SK-N-SH (cell line): ENCODE data around the gene SART1. TPM values are rescaled to one million over a fixed set of nuclear protein-coding genes. Genes with fewer than 3 reads are reported as not detected.

ENCODE experiments used
- CTCF ChIA-PET: fragments of 300-600, 350-600 bp; formaldehyde crosslinking; extraction: SDS; loops from one replicate; lab custom pipeline; 2021; lab: Yijun Ruan, JAX
- POLR2A ChIA-PET: fragments of 350-600 bp; sonication (Branson Sonifier 250); formaldehyde crosslinking; extraction: SDS; loops from one replicate; lab custom pipeline; 2020; ENCODE audit warnings: antibody characterized with exemption, inconsistent platforms; lab: Yijun Ruan, JAX
- DNase-seq: peaks from one replicate; pipeline ENCODE4 v3.0.0; 2012
- H2AFZ ChIP-seq: fragments of 200-600 bp; sonication (generic); 2 replicates; pipeline ENCODE4 v1.8.1; 2016; ENCODE audit warnings: antibody characterized with exemption, mild to moderate bottlenecking, low read depth
- H3F3A ChIP-seq: fragments of 200-600 bp; sonication (generic); replicated peaks from 2 replicates; pipeline ENCODE3; 2016; ENCODE audit warnings: antibody characterized with exemption, mild to moderate bottlenecking; ENCODE audit not compliant: insufficient read depth
- H3K27ac ChIP-seq, 2 experiments: fragments of 200-500 bp in 1 of 2; fragments of 200-600 bp in 1 of 2; sonication (Bioruptor generic) in 1 of 2; sonication (generic), shearing (Covaris generic) in 1 of 2; 2 replicates each; pipeline versions ENCODE4 v1.5.1 to v1.6.1; 2014 to 2016; ENCODE audit warnings: low read depth in 2 of 2, inconsistent platforms in 1 of 2, low read length in 1 of 2, mild to moderate bottlenecking in 1 of 2, mixed read lengths in 1 of 2
- H3K27me3 ChIP-seq: fragments of 200-600 bp; sonication (generic), shearing (Covaris generic); 2 replicates; pipeline ENCODE4 v1.6.1; 2016; ENCODE audit warnings: mixed run types; ENCODE audit not compliant: insufficient read depth
- H3K36me3 ChIP-seq, 2 experiments: fragments of 200-500 bp in 1 of 2; fragments of 200-600 bp in 1 of 2; sonication (Bioruptor generic) in 1 of 2; sonication (generic) in 1 of 2; replicated peaks in 1 of 2; 2 replicates each; pipeline versions ENCODE3 to v1.5.1; 2014 to 2016; ENCODE audit warnings: low read length in 1 of 2, mild to moderate bottlenecking in 1 of 2; ENCODE audit not compliant: insufficient read depth in 2 of 2, control insufficient read depth in 1 of 2
- H3K4me1 ChIP-seq, 2 experiments: fragments of 200-500 bp in 1 of 2; fragments of 200-600 bp in 1 of 2; sonication (Bioruptor generic) in 1 of 2; sonication (generic), shearing (Covaris generic) in 1 of 2; 2 replicates each; pipeline versions ENCODE4 v1.5.1 to v1.6.1; 2014 to 2016; ENCODE audit warnings: low read depth in 1 of 2, low read length in 1 of 2, mixed run types in 1 of 2; ENCODE audit not compliant: insufficient read depth in 2 of 2, control insufficient read depth in 1 of 2
- H3K4me2 ChIP-seq: fragments of 200-600 bp; sonication (generic), shearing (Covaris generic); 2 replicates; pipeline ENCODE4 v1.6.1; 2017; ENCODE audit warnings: mixed run types
- H3K4me3 ChIP-seq, 2 experiments: fragments of 200-500 bp in 1 of 2; fragments of 200-600 bp in 1 of 2; sonication (Bioruptor generic) in 1 of 2; sonication (generic), shearing (Covaris generic) in 1 of 2; 2 replicates each; pipeline versions ENCODE4 v1.5.1 to v1.8.1; 2014 to 2016; ENCODE audit warnings: low read depth in 2 of 2, inconsistent platforms in 1 of 2, low read length in 1 of 2, mild to moderate bottlenecking in 1 of 2, mixed read lengths in 1 of 2, moderate library complexity in 1 of 2
- H3K79me2 ChIP-seq: fragments of 200-600 bp; sonication (generic); 2 replicates; pipeline ENCODE4 v1.8.1; 2017; ENCODE audit warnings: mild to moderate bottlenecking; ENCODE audit not compliant: insufficient read depth
- H3K9ac ChIP-seq: fragments of 200-600 bp; sonication (generic); 2 replicates; pipeline ENCODE4 v1.6.1; 2017; ENCODE audit warnings: mixed run types
- H3K9me2 ChIP-seq: fragments of 200-600 bp; sonication (generic); 2 replicates; pipeline ENCODE4 v1.6.1; 2017; ENCODE audit warnings: mixed run types
- H3K9me3 ChIP-seq: fragments of 200-600 bp; sonication (generic); 2 replicates; pipeline ENCODE4 v1.6.1; 2017; ENCODE audit warnings: mixed run types, mild to moderate bottlenecking, moderate library complexity
- H4K20me1 ChIP-seq: fragments of 200-600 bp; sonication (generic); 2 replicates; pipeline ENCODE4 v1.6.1; 2017; ENCODE audit warnings: mild to moderate bottlenecking, mixed run types; ENCODE audit not compliant: insufficient read depth
- CHD2 ChIP-seq: fragments of 150-350 bp; IDR thresholded peaks from 2 replicates; pipeline ENCODE4 v1.6.1; 2018; ENCODE audit warnings: low read length; ENCODE audit not compliant: partially characterized antibody
- ELF1 ChIP-seq: IDR thresholded peaks from 2 replicates; pipeline ENCODE4 v1.4.0; 2012
- EZH2phosphoT487 ChIP-seq: fragments of 200-600 bp; sonication (generic); IDR thresholded peaks from 2 replicates; pipeline ENCODE4 v1.6.1; 2017; ENCODE audit warnings: low read depth, mixed run types, mild to moderate bottlenecking, antibody characterized with exemption, moderate library complexity, borderline replicate concordance
- FOXJ3 ChIP-seq: sonication (generic); formaldehyde crosslinking; IDR thresholded peaks from 2 replicates; pipeline ENCODE4 v1.5.1; 2020; ENCODE audit warnings: mild to moderate bottlenecking, missing genetic modification reagents
- GATA2 ChIP-seq: sonication (generic); formaldehyde crosslinking; IDR thresholded peaks from 2 replicates; pipeline ENCODE4 v1.5.0; 2020; ENCODE audit warnings: mild to moderate bottlenecking, missing genetic modification reagents
- JUND ChIP-seq: IDR thresholded peaks from 2 replicates; pipeline ENCODE4 v1.4.0; 2012
- NFIC ChIP-seq: IDR thresholded peaks from 2 replicates; pipeline ENCODE4 v1.4.0; 2012; ENCODE audit warnings: borderline replicate concordance
- NRF1 ChIP-seq: IDR thresholded peaks from 2 replicates; pipeline ENCODE4 v1.6.1; 2012; ENCODE audit warnings: low read depth, mild to moderate bottlenecking, low read length
- POLR2AphosphoS5 ChIP-seq: IDR thresholded peaks from 2 replicates; pipeline ENCODE4 v1.6.1; 2012; ENCODE audit warnings: low read depth, low read length
- RAD21 ChIP-seq: IDR thresholded peaks from 2 replicates; pipeline ENCODE4 v1.6.1; 2012; ENCODE audit warnings: mild to moderate bottlenecking, low read length
- RCOR1 ChIP-seq: fragments of 150-350 bp; IDR thresholded peaks from 2 replicates; pipeline ENCODE4 v1.6.1; 2017; ENCODE audit warnings: antibody characterized with exemption, low read length
- SIN3A ChIP-seq: IDR thresholded peaks from 2 replicates; pipeline ENCODE4 v1.6.1; 2012; ENCODE audit warnings: low read depth, mild to moderate bottlenecking, low read length, moderate library complexity, borderline replicate concordance
- SMC3 ChIP-seq: IDR thresholded peaks from 2 replicates; pipeline ENCODE4 v1.6.1; 2012; ENCODE audit warnings: low read depth, low read length, improper control_type of control experiment
- TAF1 ChIP-seq: IDR thresholded peaks from 2 replicates; pipeline ENCODE4 v1.6.1; 2012; ENCODE audit warnings: low read depth, mild to moderate bottlenecking, low read length, moderate library complexity, borderline replicate concordance
- TCF12 ChIP-seq: IDR thresholded peaks from 2 replicates; pipeline ENCODE4 v1.4.0; 2012
- TEAD4 ChIP-seq: IDR thresholded peaks from 2 replicates; pipeline ENCODE4 v1.4.0; 2012; ENCODE audit warnings: mild to moderate bottlenecking, borderline replicate concordance; ENCODE audit not compliant: insufficient read depth
- YY1 ChIP-seq: IDR thresholded peaks from 2 replicates; pipeline ENCODE4 v1.4.0; 2012; ENCODE audit warnings: low read depth, mild to moderate bottlenecking
- WGBS: methylation state at CpG from one replicate; pipeline ENCODE4 v1.1.6; 2017; ENCODE audit warnings: low lambda C conversion rate; 5-methylcytosine and 5-hydroxymethylcytosine counted together
- polyA plus RNA-seq, 3 experiments: library from polyadenylated mRNA; depleted of rRNA; stranded (reverse); fragments of >200 nt; gene quantifications; 2 replicates each; pipeline ENCODE4 v1.2.3, GENCODE V29; 2012
- TF ChIP-seq, protein P1 (sequence below): IDR thresholded peaks from 2 replicates; pipeline ENCODE4 v1.6.1; 2012; ENCODE audit warnings: mild to moderate bottlenecking, low read depth, low read length, moderate library complexity
- TF ChIP-seq, protein P2 (sequence below): fragments of 150-350 bp; IDR thresholded peaks from 2 replicates; pipeline ENCODE4 v1.6.1; 2017; ENCODE audit warnings: antibody characterized with exemption, low read length, low read depth, borderline replicate concordance
- TF ChIP-seq, protein P3 (sequence below): IDR thresholded peaks from 2 replicates; pipeline ENCODE4 v1.4.0; 2012; ENCODE audit warnings: low read depth
- TF ChIP-seq, protein P4 (sequence below): IDR thresholded peaks from 2 replicates; pipeline ENCODE4; 2012
- TF ChIP-seq, protein P5 (sequence below): IDR thresholded peaks from 2 replicates; pipeline ENCODE4 v1.4.0; 2012; ENCODE audit warnings: low read depth, borderline replicate concordance

SART1 gene, protein sequence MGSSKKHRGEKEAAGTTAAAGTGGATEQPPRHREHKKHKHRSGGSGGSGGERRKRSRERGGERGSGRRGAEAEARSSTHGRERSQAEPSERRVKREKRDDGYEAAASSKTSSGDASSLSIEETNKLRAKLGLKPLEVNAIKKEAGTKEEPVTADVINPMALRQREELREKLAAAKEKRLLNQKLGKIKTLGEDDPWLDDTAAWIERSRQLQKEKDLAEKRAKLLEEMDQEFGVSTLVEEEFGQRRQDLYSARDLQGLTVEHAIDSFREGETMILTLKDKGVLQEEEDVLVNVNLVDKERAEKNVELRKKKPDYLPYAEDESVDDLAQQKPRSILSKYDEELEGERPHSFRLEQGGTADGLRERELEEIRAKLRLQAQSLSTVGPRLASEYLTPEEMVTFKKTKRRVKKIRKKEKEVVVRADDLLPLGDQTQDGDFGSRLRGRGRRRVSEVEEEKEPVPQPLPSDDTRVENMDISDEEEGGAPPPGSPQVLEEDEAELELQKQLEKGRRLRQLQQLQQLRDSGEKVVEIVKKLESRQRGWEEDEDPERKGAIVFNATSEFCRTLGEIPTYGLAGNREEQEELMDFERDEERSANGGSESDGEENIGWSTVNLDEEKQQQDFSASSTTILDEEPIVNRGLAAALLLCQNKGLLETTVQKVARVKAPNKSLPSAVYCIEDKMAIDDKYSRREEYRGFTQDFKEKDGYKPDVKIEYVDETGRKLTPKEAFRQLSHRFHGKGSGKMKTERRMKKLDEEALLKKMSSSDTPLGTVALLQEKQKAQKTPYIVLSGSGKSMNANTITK
- 39.2 and 73.6 TPM in 2 replicates for polyA plus RNA-seq (2012; rRNA removed)
- polyA plus RNA-seq (2012; cell fraction: cytosol; rRNA removed) = 37.0 and 42.0 TPM in 2 replicates
- 77.9 and 98.0 TPM in 2 replicates for polyA plus RNA-seq (2012; cell fraction: nucleus; rRNA removed)

DNA sequence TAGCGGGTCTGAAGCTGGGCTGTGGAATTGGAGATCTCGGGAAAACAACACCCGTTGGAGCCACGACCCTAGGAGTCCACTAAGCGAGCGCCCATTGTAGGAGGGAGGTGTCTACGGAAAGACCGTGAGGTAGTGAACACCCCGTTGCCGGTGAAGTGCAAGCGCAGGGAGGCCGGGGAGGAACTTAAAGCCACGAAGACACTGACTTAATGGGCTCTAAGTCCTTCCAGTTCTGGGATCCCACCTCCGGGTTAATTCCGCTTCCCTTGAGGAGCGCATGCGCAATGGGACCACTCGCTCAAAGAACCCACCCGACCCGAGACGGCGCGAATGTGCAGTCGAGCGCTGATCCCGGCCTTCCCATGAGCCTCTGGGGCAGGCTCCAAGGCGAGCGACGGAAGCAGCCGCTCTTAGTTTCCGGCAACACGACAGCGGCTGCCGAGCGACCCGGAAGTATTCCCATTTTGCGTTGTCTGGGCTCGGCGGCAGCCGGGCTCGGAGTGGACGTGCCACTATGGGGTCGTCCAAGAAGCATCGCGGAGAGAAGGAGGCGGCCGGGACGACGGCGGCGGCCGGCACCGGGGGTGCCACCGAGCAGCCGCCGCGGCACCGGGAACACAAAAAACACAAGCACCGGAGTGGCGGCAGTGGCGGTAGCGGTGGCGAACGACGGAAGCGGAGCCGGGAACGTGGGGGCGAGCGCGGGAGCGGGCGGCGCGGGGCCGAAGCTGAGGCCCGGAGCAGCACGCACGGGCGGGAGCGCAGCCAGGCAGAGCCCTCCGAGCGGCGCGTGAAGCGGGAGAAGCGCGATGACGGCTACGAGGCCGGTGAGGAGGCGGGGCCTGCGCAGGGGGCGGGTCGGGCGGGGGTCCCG lies at the start of gene SART1:
Gene SART1 (plus strand): TSS at position 468 of the 874 bp plus-strand sequence. CDS start 47 bp downstream, at position 515.
- Histone ChIP-seq H2AFZ (peak within 1 kb of the TSS; percentile 92), H3K79me2 (peaks cover 56% of the 10 kb centered on the region), H3K9ac (peak within 1 kb of the TSS; percentile 100), H3K4me1 (peaks cover 8 to 14% of the 10 kb centered on the region in 2 experiments; a peak in 3 of 4 replicates), H3F3A (peaks cover 4% of the 10 kb centered on the region), H4K20me1 (peaks cover 9% of the 10 kb centered on the region; the same call in 1 of the 2 replicates), H3K9me3 (no peaks in the 10 kb centered on the region), H3K9me2 (no peaks in the 10 kb centered on the region), H3K4me2 (peak within 1 kb of the TSS; percentile 86), H3K36me3 (peaks cover 15 to 26% of the 10 kb centered on the region in 2 experiments), H3K27ac (peak within 1 kb of the TSS; percentile 91 to 96), H3K4me3 (peak within 1 kb of the TSS; percentile 97 to 98), H3K27me3 (no peaks in the 10 kb centered on the region)
- POLR2A ChIA-PET = interaction anchor here (0.6 to 1.4 kb wide), 5 partner anchors 36 to 424 kb away, joined by 3 to 6 read pairs (median 4); partner anchors contain the start of genes BANF1, EIF1AD and FIBP
- peak; percentile 99 for DNase-seq
- WGBS = 1% methylated on average over 61 of the region's 97 CpGs
- CTCF ChIA-PET = interaction anchor here (0.7 to 2.1 kb wide), 11 partner anchors 18 to 250 kb away, joined by 3 to 8 read pairs (median 4); partner anchors contain the start of genes CCDC85B, FIBP and KAT5
- TF ChIP-seq NFIC (no peak), ELF1 (peak; percentile 97), FOXJ3 (CRISPR knock-in tag) (no peak), YY1 (peak; percentile 88), SMC3 (no peak), TAF1 (peak; percentile 97), CHD2 (peak; percentile 90), TEAD4 (0 out of 2 replicates have a peak, but pooled peaks have one; percentile 31), RAD21 (no peak), JUND (no peak), SIN3A (peak; percentile 88; the same call in 1 of the 2 replicates), POLR2AphosphoS5 (peak; percentile 97), NRF1 (peak; percentile 92), EZH2phosphoT487 (no peak), RCOR1 (no peak), GATA2 (CRISPR knock-in tag) (no peak), TCF12 (peak; percentile 43; the same call in 1 of the 2 replicates)
- TF ChIP-seq, protein P1, sequence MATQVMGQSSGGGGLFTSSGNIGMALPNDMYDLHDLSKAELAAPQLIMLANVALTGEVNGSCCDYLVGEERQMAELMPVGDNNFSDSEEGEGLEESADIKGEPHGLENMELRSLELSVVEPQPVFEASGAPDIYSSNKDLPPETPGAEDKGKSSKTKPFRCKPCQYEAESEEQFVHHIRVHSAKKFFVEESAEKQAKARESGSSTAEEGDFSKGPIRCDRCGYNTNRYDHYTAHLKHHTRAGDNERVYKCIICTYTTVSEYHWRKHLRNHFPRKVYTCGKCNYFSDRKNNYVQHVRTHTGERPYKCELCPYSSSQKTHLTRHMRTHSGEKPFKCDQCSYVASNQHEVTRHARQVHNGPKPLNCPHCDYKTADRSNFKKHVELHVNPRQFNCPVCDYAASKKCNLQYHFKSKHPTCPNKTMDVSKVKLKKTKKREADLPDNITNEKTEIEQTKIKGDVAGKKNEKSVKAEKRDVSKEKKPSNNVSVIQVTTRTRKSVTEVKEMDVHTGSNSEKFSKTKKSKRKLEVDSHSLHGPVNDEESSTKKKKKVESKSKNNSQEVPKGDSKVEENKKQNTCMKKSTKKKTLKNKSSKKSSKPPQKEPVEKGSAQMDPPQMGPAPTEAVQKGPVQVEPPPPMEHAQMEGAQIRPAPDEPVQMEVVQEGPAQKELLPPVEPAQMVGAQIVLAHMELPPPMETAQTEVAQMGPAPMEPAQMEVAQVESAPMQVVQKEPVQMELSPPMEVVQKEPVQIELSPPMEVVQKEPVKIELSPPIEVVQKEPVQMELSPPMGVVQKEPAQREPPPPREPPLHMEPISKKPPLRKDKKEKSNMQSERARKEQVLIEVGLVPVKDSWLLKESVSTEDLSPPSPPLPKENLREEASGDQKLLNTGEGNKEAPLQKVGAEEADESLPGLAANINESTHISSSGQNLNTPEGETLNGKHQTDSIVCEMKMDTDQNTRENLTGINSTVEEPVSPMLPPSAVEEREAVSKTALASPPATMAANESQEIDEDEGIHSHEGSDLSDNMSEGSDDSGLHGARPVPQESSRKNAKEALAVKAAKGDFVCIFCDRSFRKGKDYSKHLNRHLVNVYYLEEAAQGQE = peak; percentile 63; the same call in 1 of the 2 replicates
- TF ChIP-seq, protein P2, sequence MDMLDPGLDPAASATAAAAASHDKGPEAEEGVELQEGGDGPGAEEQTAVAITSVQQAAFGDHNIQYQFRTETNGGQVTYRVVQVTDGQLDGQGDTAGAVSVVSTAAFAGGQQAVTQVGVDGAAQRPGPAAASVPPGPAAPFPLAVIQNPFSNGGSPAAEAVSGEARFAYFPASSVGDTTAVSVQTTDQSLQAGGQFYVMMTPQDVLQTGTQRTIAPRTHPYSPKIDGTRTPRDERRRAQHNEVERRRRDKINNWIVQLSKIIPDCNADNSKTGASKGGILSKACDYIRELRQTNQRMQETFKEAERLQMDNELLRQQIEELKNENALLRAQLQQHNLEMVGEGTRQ = no peak
- TF ChIP-seq, protein P3, sequence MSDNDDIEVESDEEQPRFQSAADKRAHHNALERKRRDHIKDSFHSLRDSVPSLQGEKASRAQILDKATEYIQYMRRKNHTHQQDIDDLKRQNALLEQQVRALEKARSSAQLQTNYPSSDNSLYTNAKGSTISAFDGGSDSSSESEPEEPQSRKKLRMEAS = peak; percentile 92
- TF ChIP-seq, protein P4, sequence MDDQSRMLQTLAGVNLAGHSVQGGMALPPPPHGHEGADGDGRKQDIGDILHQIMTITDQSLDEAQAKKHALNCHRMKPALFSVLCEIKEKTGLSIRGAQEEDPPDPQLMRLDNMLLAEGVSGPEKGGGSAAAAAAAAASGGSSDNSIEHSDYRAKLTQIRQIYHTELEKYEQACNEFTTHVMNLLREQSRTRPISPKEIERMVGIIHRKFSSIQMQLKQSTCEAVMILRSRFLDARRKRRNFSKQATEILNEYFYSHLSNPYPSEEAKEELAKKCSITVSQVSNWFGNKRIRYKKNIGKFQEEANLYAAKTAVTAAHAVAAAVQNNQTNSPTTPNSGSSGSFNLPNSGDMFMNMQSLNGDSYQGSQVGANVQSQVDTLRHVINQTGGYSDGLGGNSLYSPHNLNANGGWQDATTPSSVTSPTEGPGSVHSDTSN = 0 out of 2 replicates have a peak, but pooled peaks have one; percentile 11
- TF ChIP-seq, protein P5, sequence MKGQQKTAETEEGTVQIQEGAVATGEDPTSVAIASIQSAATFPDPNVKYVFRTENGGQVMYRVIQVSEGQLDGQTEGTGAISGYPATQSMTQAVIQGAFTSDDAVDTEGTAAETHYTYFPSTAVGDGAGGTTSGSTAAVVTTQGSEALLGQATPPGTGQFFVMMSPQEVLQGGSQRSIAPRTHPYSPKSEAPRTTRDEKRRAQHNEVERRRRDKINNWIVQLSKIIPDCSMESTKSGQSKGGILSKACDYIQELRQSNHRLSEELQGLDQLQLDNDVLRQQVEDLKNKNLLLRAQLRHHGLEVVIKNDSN = 0 out of 2 replicates have a peak, but pooled peaks have one; percentile 12
